GM12878 (cell line): ENCODE data around the gene PCTP. TPM values are rescaled to one million over a fixed set of nuclear protein-coding genes. Genes with fewer than 3 reads are reported as not detected.

Source experiments
- ATAC-seq: fragments of 200-7000 bp; cut with Tn5 transposase; 3 replicates; pipeline ENCODE4 v1.9.1; 2020; ENCODE audit warnings: mild to moderate bottlenecking, moderate library complexity
- BruUV-seq: library from RNA; stranded (reverse); fragments of 400-500 nt; replicated peaks from 2 replicates; lab custom pipeline; 2021; lab: Mats Ljungman, UMichigan
- CTCF ChIA-PET: fragments of 300-600 bp; sonication (Branson Sonifier 250); formaldehyde crosslinking; extraction: SDS; loops from one replicate; lab custom pipeline; 2021; ENCODE audit warnings: inconsistent platforms; lab: Yijun Ruan, JAX
- POLR2A ChIA-PET: fragments of 350-600 bp; formaldehyde crosslinking; extraction: SDS; loops from one replicate; lab custom pipeline; 2021; ENCODE audit warnings: inconsistent platforms; lab: Charles Lee
- RAD21 ChIA-PET: fragments of 300-600 bp; sonication (Branson Sonifier 250); formaldehyde crosslinking; loops from one replicate; lab custom pipeline; 2023; ENCODE audit warnings: antibody characterized with exemption; ENCODE audit not compliant: unreplicated experiment; lab: Charles Lee
- SMC1A ChIA-PET: fragments of 300-600 bp; sonication (Branson Sonifier 250); formaldehyde crosslinking; loops from one replicate; lab custom pipeline; 2023; ENCODE audit not compliant: unreplicated experiment, uncharacterized antibody; lab: Charles Lee
- DNase-seq: peaks from one replicate; pipeline ENCODE4 v3.0.0-alpha.2; 2011; ENCODE audit warnings: low read depth, low spot score
- FAIRE-seq: peaks from 3 replicates; lab custom pipeline; 2011; peaks lifted over from hg19 to GRCh38; lab: Jason Lieb, UNC
- H2AFZ ChIP-seq: 2 replicates; pipeline ENCODE4 v1.6.0; 2011; ENCODE audit warnings: low read depth, low read length, control low read depth; ENCODE audit not compliant: control insufficient read depth
- H3K27ac ChIP-seq: 2 replicates; pipeline ENCODE4 v1.5.1; 2011; ENCODE audit warnings: control low read depth; ENCODE audit not compliant: control insufficient read depth, insufficient read depth
- H3K27me3 ChIP-seq, 2 experiments: replicated peaks in 1 of 2; 2 replicates each; pipeline versions ENCODE4 v1.6.0 to v1.6.1; 2011; ENCODE audit warnings: low read length in 1 of 2; ENCODE audit not compliant: control insufficient read depth in 2 of 2, insufficient read depth in 2 of 2
- H3K36me3 ChIP-seq, 2 experiments: 2 replicates each; pipeline ENCODE4 v1.5.1; 2011; ENCODE audit warnings: low read length in 1 of 2; ENCODE audit not compliant: control insufficient read depth in 2 of 2, insufficient read depth in 2 of 2
- H3K4me1 ChIP-seq: 2 replicates; pipeline ENCODE4 v1.6.1; 2011; ENCODE audit warnings: mild to moderate bottlenecking, low read length, moderate library complexity, mixed read lengths; ENCODE audit not compliant: control insufficient read depth, insufficient read depth
- H3K4me2 ChIP-seq: 2 replicates; pipeline ENCODE4 v1.6.0; 2011; ENCODE audit warnings: control low read depth; ENCODE audit not compliant: control insufficient read depth, insufficient read depth
- H3K4me3 ChIP-seq: fragments of 200-600 bp; sonication (generic); 2 replicates; pipeline ENCODE4 v1.5.1; 2016
- H3K79me2 ChIP-seq: 2 replicates; pipeline ENCODE4 v1.6.0; 2011; ENCODE audit warnings: low read length; ENCODE audit not compliant: control insufficient read depth, insufficient read depth
- H3K9ac ChIP-seq: 2 replicates; pipeline ENCODE4 v1.8.0; 2011; ENCODE audit warnings: low read length, control low read depth, mixed read lengths; ENCODE audit not compliant: control insufficient read depth, insufficient read depth
- H3K9me3 ChIP-seq: replicated peaks from 3 replicates; pipeline ENCODE4 v1.5.1; 2011; ENCODE audit warnings: mild to moderate bottlenecking, low read length; ENCODE audit not compliant: control insufficient read depth, insufficient read depth
- H4K20me1 ChIP-seq: 2 replicates; pipeline ENCODE4 v1.6.0; 2011; ENCODE audit not compliant: control insufficient read depth, insufficient read depth
- CBFB ChIP-seq: IDR thresholded peaks from 2 replicates; pipeline ENCODE4 v1.6.1; 2016; ENCODE audit warnings: antibody characterized with exemption, low read depth
- CREM ChIP-seq: IDR thresholded peaks from 2 replicates; pipeline ENCODE4 v1.6.1; 2014; ENCODE audit warnings: antibody characterized with exemption, low read depth
- DPF2 ChIP-seq: fragments of 450-650 bp; IDR thresholded peaks from 2 replicates; pipeline ENCODE4 v1.6.1; 2017; ENCODE audit warnings: mild to moderate bottlenecking
- GATAD2B ChIP-seq: fragments of 450-650 bp; conservative IDR thresholded peaks from 2 replicates; pipeline ENCODE4 v1.6.1; 2017; ENCODE audit warnings: low read depth, mild to moderate bottlenecking, moderate library complexity
- WGBS: methylation state at CpG from one replicate; pipeline ENCODE4 v1.1.6; 2016; ENCODE audit warnings: low lambda C conversion rate; ENCODE audit not compliant: insufficient replicate concordance, insufficient coverage; ENCODE audit errors: missing lambda C conversion rate; 5-methylcytosine and 5-hydroxymethylcytosine counted together
- in situ Hi-C: fragments of 300-500 bp; cut with MboI; formaldehyde crosslinking; loops from 9 replicates; pipeline ENCODE4 v1.14.3; 2018; ENCODE audit warnings: mixed read lengths
- intact Hi-C: fragments of 100-400 bp; cut with micrococcal nuclease; formaldehyde crosslinking; loops from one replicate; pipeline ENCODE4 v1.14.2; 2022; ENCODE audit not compliant: unreplicated experiment
- polyA plus RNA-seq, 11 experiments: library from polyadenylated mRNA; depleted of rRNA in 4 of 11; unstranded in 6 of 11; stranded (reverse) in 5 of 11; fragments of >200 nt; fragmentation: Nextera tagmentation in 4 of 11; fragmentation: Illumina TruSeq in 1 of 11; extraction: Ambion mirVana in 4 of 11; extraction: Trizol in 1 of 11; gene quantifications; 1 replicate in 1 of 11; 2 replicates in 10 of 11; pipeline versions ENCODE4 v1.2.1 to v1.2.3, GENCODE V29; 2011 to 2016; ENCODE audit warnings: inconsistent platforms in 2 of 11, missing spikeins in 2 of 11, low read depth in 1 of 11
- total RNA-seq, 4 experiments: library from RNA; depleted of rRNA in 3 of 4; stranded (reverse); fragments of >200 nt in 3 of 4; fragmentation: Illumina TruSeq in 1 of 4; extraction: Trizol in 1 of 4; gene quantifications; 2 replicates each; pipeline versions ENCODE4 v1.2.1 to v1.2.3, GENCODE V29; 2013 to 2021
- TF ChIP-seq, protein P1 (sequence below): fragments of 450-650 bp; IDR thresholded peaks from 2 replicates; pipeline ENCODE4 v1.6.1; 2014; ENCODE audit warnings: mild to moderate bottlenecking
- TF ChIP-seq, protein P2 (sequence below): fragments of 450-650 bp; formaldehyde crosslinking; IDR thresholded peaks from 2 replicates; pipeline ENCODE4 v1.4.0; 2022; ENCODE audit warnings: mild to moderate bottlenecking, moderate library complexity
- TF ChIP-seq, protein P3 (sequence below): IDR thresholded peaks from 2 replicates; pipeline ENCODE4 v1.6.1; 2012; ENCODE audit warnings: mild to moderate bottlenecking, low read depth, low read length

PCTP gene
- total and polyA plus RNA-seq, 10 of the 15 experiments (the other 5 are each of a cell fraction or from before 2014, with no cell fraction given) = 1.4 to 26.8 (median 3.7) TPM

DNA sequence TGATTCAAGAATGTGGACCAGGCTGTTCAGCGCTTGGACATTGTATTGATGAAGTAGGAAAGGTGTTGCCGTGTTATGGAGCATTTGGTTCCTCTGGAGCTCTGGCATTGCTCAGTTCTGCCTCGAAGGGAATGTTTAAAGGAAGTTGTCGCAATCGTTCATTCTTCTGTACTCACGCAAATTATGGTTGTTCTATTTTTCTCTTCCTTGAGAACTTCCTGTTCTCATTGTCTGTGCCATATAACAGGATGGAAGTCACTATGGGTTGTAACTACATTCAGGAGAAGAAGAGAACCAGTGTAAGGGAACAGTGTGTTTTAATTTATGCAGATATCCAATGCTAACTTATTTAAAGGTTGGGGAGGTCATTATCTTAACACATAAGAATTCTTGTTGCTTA is 13.0 kb downstream of the PCTP start:
- TF ChIP-seq CREM (no peak), GATAD2B (no peak), CBFB (no peak), DPF2 (no peak)
- TF ChIP-seq, protein P1, sequence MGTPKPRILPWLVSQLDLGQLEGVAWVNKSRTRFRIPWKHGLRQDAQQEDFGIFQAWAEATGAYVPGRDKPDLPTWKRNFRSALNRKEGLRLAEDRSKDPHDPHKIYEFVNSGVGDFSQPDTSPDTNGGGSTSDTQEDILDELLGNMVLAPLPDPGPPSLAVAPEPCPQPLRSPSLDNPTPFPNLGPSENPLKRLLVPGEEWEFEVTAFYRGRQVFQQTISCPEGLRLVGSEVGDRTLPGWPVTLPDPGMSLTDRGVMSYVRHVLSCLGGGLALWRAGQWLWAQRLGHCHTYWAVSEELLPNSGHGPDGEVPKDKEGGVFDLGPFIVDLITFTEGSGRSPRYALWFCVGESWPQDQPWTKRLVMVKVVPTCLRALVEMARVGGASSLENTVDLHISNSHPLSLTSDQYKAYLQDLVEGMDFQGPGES = no peak
- TF ChIP-seq, protein P2, sequence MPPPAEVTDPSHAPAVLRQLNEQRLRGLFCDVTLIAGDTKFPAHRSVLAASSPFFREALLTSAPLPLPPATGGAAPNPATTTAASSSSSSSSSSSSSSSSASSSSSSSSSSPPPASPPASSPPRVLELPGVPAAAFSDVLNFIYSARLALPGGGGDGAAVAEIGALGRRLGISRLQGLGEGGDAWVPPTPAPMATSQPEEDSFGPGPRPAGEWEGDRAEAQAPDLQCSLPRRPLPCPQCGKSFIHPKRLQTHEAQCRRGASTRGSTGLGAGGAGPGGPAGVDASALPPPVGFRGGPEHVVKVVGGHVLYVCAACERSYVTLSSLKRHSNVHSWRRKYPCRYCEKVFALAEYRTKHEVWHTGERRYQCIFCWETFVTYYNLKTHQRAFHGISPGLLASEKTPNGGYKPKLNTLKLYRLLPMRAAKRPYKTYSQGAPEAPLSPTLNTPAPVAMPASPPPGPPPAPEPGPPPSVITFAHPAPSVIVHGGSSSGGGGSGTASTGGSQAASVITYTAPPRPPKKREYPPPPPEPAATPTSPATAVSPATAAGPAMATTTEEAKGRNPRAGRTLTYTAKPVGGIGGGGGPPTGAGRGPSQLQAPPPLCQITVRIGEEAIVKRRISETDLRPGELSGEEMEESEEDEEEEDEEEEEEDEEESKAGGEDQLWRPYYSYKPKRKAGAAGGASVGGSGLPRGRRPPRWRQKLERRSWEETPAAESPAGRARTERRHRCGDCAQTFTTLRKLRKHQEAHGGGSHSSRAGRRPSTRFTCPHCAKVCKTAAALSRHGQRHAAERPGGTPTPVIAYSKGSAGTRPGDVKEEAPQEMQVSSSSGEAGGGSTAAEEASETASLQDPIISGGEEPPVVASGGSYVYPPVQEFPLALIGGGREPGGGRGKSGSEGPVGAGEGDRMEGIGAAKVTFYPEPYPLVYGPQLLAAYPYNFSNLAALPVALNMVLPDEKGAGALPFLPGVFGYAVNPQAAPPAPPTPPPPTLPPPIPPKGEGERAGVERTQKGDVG = no peak
- TF ChIP-seq, protein P3, sequence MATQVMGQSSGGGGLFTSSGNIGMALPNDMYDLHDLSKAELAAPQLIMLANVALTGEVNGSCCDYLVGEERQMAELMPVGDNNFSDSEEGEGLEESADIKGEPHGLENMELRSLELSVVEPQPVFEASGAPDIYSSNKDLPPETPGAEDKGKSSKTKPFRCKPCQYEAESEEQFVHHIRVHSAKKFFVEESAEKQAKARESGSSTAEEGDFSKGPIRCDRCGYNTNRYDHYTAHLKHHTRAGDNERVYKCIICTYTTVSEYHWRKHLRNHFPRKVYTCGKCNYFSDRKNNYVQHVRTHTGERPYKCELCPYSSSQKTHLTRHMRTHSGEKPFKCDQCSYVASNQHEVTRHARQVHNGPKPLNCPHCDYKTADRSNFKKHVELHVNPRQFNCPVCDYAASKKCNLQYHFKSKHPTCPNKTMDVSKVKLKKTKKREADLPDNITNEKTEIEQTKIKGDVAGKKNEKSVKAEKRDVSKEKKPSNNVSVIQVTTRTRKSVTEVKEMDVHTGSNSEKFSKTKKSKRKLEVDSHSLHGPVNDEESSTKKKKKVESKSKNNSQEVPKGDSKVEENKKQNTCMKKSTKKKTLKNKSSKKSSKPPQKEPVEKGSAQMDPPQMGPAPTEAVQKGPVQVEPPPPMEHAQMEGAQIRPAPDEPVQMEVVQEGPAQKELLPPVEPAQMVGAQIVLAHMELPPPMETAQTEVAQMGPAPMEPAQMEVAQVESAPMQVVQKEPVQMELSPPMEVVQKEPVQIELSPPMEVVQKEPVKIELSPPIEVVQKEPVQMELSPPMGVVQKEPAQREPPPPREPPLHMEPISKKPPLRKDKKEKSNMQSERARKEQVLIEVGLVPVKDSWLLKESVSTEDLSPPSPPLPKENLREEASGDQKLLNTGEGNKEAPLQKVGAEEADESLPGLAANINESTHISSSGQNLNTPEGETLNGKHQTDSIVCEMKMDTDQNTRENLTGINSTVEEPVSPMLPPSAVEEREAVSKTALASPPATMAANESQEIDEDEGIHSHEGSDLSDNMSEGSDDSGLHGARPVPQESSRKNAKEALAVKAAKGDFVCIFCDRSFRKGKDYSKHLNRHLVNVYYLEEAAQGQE = no peak
- no TSS peak for BruUV-seq
- Histone ChIP-seq H3K4me3 (no peak overlapping the region), H2AFZ (no peak overlapping the region), H3K9ac (no peak overlapping the region), H3K4me2 (no peak overlapping the region), H3K27ac (no peak overlapping the region), H3K36me3 (no peaks in the 10 kb centered on the region), H3K79me2 (no peaks in the 10 kb centered on the region), H4K20me1 (no peaks in the 10 kb centered on the region), H3K4me1 (no peaks in the 10 kb centered on the region), H3K9me3 (no peaks in the 10 kb centered on the region), H3K27me3 (no peaks in the 10 kb centered on the region)
- FAIRE-seq (no peak), DNase-seq (no peak), ATAC-seq (no peak)
- ChIA-PET SMC1A (no interaction called here), CTCF (no interaction called here), POLR2A (no interaction called here), RAD21 (no interaction called here)
- 77% methylated on average over 6 of the region's 6 CpGs for WGBS
- in situ Hi-C loops = no loop called here
- intact Hi-C loops = no loop called here
